ENCODE data around the gene UNC13A. TPM values are rescaled to one million over a fixed set of nuclear protein-coding genes. Genes with fewer than 3 reads are reported as not detected.
"Not testable (repeated sequence)": the region's sequence is repeated elsewhere in the genome, so short reads cannot be mapped to it uniquely, and the experiment has no call there.

UNC13A gene
- total RNA-seq, 2 donors from 2014 or later, result 0.24 to 0.28 TPM

DNA sequence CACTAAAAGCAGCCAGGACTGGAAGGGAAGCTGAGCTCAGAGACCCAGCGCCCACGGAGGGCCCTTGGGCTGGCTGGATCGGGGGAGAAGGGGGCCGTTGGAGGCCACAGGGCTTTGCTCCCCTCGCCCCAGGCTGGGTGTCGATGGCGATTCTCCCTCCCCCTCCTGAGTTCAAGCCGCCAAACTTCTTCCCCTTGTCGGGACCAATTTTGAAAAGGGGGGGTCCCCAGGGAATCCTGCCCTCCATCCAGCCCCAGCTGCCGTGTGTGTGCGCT, 71.5 kb downstream of the UNC13A start:
- DNase-seq (no peak), ATAC-seq (no peak)
- intact Hi-C loops (cut with DNase I, micrococcal nuclease), result no loop called here

DNA sequence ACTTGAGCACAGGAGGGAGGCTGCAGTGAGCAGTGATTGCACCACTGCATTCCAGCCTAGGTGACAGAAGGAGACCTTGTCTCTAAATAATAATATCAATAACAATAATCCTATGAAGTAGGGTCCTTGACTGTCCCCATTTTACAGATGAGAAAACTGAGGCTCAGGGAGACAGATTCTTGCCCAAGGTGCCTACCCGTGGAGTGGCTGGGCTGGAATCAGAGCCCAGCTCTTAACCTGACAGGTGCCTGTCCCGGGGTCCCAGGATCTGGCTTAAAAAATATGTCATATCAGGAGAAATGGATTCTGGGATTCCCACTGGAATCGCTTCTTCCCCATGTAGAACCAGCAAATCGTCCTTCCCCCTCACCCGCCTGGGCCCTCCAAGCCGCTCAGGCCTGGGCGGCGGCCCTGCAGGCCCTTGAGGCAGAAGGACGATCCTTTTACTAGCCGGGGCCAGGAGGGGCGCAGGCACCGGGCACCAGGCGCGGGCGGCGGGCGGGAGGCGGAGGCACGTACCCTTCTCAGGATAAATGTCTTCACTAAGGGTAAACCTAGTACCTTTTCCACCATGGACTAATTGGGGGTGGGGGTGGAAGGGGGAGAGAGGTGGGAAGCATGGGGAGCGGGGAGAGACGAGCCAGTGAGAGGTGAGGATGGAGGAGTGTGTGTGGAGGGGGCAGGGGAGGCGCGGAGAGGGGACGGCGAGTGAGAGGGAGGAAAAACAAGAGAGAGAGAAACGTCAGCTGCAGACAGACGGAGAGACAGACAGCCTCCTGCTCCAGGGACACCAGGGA, 72.1 kb downstream of the UNC13A start:
- DNase-seq (no peak), ATAC-seq (no peak)
- intact Hi-C loops (cut with DNase I, micrococcal nuclease), result no loop called here

DNA sequence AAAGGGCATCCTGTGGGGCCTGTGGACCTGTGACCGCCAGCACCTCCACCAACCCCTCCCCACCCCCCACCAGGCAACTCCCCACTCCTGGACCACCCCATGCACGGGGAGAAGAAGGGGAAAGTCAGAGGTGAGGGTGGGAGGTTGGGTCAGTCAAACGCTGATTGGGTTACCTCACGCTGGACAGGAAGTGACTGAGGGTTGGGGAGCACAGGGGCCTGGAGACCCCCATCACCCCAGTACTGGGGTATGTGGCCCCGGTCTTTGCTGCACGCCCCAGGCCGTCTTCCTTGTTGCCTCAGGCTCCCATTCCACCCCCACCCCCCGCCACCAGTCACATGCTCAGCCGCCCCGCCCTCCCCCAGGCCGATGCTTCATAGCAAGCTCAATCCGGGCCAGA, 73.7 kb downstream of the UNC13A start:
- DNase-seq (no peak), ATAC-seq (no peak)
- intact Hi-C loops (cut with DNase I, micrococcal nuclease), result no loop called here

DNA sequence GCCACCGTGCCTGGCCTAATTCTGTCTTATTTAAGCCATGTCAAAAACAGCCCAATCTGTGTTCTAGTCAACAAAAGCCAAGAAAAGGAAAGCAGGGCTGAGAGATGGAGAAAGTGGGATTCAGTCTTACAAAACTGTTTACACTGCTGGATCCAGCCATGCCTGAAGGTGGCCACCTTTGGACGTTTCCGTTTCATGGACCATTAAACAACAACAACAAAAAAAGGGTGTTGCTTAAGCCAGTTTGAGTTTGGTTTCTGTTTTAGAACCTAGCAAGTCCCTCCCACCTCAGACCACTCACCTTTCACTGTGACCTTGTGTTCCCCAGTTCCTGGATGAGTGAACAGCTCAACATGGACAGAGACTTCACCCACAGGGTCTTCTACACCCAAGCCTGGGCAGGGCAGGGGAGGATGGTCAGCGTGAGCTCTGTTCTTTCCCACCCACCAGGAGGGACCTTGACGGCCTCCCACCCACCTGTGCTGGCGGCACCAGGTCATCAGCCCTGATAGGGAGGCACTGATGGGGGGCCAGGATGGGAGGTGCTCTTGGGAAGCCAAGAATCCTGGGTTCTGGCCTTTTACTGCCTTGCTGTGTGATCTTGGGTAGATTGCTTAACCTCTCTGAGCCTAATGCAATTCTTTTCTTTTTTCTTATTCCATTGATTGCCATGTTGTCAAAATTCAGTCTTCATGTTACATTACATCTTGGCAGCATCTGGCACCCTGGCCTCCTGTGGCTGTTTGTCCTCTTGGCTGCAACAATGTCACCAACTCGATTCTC, 76.5 kb downstream of the UNC13A start:
- DNase-seq (no peak), ATAC-seq (no peak)
- intact Hi-C loops (cut with DNase I, micrococcal nuclease), result no loop called here

DNA sequence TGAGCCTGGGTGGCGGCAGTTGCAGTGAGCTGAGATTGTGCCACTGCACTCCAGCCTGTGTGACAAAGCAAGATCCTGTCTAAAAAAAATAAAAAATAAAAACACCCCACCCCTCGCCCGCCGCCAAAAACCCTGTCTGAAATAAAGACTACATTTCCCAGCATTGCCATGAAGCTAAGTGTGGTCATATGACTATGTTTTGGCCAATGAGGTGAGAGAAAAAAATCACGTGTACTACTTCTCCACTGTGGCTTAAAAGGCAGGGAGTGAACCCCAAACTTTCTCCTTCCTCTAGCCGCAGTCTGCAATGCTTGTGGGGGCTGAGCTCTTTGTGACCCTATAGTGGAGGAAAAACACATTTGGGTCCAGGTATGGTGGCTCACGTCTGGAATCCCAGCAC, 77.8 kb downstream of the UNC13A start:
- DNase-seq (no peak), ATAC-seq (no peak)
- intact Hi-C loops (cut with DNase I, micrococcal nuclease), result no loop called here

DNA sequence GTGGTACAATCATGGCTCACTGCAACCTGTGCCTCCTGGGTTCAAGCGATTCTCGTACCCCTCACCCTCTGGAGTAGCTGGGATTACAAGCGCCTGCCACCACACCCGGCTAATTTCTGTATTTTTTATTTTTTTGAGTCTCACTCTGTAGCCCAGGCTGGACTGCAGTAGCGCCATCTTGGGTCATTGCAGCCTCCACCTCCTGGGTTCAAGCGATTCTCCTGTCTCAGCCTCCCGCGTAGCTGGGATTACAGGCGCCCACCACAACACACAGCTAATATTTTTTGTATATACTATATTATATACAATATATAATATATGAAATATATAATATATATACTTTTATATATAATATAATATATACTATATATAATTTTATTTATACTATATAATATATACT, 80.2 kb downstream of the UNC13A start:
- intact Hi-C loops (cut with DNase I, micrococcal nuclease), result no loop called here
- no peak for ATAC-seq
- no peak for DNase-seq

DNA sequence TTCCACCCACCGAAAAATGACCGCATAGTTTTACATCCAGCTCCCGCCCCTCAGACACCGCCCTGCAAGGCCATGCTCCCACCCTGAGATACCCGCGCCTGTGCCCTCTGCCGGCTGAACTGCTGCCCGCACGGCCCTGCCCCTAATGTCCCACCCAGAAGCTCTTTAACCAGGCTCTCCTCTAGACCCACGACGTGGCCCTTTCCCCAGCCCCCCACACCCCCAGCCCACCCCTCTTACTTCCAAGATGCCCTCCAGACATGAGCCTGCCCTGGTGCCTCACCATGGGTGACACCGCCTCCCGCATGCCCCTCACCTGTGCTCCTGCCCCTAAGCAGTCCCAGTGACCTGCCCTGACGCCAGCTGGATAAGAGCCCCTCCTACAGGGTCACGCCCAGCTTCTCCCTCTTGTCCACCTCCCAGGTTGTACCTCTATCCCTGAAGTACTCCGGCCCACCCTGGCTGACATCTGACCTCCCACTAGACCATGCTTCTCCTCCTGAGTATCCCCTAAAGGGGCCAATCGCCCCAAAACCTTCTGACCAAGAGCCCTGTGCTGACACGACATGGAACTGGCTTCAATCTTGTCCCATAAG, 81.5 kb downstream of the UNC13A start:
- intact Hi-C loops (cut with DNase I, micrococcal nuclease), result no loop called here
- ATAC-seq, result no peak
- DNase-seq, result no peak

DNA sequence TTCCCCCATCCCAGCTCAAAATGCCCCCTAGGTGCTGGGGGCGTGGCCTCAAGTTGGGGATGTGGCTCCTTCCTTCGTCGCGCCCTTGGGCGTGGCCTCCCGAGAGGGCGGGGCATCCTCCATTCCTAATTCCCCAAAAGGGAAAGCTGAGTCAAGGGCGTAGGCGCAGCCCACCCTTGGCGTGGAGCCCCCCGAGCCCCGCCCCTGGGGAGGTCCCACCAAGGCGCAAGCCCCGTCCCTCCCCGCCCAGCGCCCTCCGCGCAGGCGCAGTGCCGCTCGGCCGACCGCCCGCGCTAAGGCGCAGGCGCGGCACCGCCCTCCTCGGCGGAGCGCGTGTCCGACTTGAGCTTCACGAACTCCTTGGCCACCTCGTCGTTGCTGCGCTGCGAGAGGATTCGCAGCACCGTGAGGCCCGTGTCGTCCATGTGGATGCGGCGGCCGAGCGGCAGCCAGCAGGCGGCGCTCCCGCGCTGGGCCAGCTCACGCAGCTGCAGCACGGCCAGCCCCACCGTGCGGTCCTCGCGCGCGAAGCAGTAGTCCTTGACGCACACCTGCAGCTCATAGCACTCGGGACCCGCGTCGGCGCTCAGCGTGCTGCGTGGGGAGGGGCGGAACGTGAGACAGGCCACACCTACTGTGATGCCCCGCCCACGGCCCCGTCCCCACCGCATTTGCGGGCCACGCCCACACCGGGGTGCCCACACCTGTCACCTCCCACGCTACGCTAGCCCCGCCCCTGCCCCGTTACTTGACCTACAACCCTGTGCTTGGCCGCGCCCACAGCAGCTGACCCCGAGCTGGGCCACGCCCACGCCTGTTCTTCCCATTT, 82.2 kb downstream of the UNC13A start:
- DNase-seq, result peak; percentile 67 to 80
- ATAC-seq, result peak; percentile 84
- intact Hi-C loops (cut with DNase I, micrococcal nuclease), result no loop called here

DNA sequence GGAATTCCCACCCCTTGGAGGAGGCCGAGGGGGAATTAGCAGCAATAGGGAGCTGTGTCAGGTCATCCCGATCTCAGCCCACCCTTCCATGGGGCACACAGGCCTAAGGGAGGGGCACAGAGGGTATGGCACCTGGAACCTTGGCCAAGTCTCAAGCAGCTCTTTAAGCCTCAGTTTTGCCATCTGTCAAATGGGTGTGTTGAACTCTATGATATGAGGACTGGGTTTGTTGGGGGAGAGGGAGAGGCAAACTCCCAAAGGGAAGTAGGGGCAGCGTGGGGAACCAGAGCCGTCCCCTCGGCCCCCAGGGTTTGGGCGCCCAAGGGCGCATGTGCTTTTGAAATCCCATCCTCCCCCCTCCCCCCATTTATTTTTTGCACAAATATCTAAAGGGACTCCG, 83.0 kb downstream of the UNC13A start:
- ATAC-seq (no peak), DNase-seq (no peak)
- intact Hi-C loops (cut with DNase I, micrococcal nuclease), result no loop called here

DNA sequence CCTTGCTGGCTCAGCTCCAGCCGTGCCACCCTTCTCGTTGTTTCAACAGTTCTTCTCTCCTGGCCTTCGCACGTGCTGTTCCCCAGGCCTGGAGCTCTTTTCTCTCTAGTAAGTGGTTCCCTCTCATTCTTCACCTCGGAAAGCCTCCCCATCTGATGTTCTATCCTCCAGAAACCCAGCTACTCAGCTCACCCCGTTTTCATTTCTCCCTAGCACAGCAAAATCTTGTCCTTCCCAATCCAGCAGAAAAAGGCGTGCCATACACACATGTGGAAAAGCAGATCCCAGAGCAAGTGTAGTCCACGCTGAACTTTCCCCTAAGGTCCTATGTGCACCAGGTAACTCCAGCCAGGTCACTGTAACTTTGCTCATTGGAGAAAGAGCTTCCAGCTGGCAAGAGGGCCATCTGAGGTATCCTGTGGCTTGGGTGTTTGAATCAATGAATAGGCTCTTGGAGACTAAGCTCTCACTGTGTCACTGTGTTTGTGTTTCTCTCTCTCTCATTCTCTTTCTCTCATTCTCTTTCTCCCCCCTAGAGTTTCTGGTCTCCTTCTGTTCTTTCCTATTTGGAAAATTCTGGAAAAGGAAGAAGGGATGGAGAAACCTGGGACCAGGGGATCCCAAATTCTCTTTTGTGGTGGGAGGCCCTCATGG, 83.7 kb downstream of the UNC13A start:
- ATAC-seq (no peak), DNase-seq (no peak)
- intact Hi-C loops (cut with DNase I, micrococcal nuclease), result no loop called here

DNA sequence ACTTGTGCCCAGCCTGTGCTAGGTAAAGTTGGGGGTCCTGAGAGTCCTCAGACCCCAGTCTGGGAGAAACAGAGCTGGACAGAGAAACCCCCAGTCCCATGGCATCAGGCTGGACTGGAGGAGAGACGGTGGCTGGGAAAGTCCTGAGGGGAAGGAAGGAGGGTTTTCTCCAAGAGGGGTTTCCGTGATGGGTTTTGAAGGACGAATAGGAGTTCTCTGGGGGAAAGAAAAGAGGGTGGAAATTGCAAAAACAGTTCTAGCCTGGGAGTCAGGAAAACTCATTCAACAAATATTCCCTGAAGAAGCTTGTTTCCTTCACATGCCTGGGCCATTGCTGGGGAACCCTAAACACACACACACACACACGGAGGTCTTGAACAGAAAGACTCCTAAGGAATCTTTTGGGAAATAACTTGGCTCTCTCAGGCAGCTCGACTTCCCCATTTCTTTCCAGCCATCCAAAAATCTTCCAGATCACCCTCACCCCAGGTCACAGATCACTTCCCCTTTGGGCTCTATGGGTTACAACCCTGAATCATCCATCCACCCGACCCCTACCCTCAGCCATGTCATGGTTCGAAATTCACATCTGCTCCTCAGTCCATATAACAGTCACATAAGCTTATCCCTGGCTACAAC, 85.2 kb downstream of the UNC13A start:
- intact Hi-C loops (cut with DNase I, micrococcal nuclease), result no loop called here
- ATAC-seq, result no peak

DNA sequence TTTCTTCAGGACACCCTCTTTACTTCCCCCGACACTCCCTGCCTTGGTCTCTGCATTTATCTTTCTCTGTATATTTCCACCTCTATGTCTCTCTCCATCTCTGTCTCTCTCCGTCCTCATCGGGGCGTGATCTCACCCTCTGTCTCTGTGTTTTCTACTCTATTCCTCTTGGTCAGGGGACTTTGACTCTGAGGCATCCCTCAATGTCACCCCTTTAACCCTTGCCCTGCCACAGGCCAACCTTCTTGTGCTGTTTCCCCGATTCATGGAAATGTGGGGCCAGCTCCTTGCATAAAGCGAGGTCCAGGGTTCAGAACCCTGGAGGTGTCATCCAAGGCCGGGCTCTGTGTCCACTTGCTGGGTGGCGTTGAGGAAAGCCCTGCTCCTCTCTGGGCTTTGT, 85.9 kb downstream of the UNC13A start:
- no peak for ATAC-seq
- no peak for DNase-seq
- intact Hi-C loops (cut with DNase I, micrococcal nuclease), result no loop called here

More for the DNA sequence above, 85.2 kb downstream of the UNC13A start:
- DNase-seq, result no peak

DNA sequence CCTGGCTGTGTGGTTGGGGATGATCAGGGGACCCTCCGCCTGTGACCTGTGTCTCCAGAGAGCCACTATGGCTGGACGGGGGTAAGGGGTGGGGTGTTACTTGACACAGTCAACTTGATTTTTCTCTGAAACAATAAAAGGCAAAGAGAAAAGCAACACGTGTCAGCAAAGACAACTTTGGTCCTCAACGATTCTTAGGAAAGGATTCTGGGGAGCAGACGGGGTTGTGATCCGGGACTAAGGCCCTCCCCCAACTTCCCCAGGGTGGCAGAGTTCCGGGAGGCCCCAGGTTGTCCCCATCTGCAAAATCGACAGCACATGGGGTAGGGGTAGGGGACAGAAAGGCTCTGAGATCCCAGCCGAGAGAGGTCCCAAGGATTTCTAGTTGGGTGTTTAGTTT, 86.5 kb downstream of the UNC13A start:
- DNase-seq, result no peak
- ATAC-seq, result no peak
- intact Hi-C loops (cut with DNase I, micrococcal nuclease), result no loop called here

DNA sequence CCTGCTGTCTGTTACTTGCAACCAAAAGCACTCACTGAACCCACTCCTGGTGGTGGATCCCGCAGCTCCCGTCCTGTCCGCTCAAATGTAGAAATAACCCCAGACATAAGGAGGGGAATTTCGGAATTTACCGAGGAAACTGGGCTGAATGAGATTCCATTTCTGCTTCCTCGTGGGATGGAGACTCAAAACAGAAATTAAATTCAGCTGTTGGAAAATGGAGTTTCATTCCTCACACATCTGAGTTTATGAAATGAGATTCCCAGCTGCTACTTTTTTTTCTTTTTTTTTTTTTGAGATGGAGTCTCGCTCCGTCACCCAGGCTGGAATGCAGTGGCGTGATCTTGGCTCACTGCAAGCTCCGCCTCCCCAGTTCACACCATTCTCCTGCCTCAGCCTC, 88.4 kb downstream of the UNC13A start:
- DNase-seq, result no peak
- ATAC-seq, result no peak
- intact Hi-C loops (cut with DNase I, micrococcal nuclease), result no loop called here

DNA sequence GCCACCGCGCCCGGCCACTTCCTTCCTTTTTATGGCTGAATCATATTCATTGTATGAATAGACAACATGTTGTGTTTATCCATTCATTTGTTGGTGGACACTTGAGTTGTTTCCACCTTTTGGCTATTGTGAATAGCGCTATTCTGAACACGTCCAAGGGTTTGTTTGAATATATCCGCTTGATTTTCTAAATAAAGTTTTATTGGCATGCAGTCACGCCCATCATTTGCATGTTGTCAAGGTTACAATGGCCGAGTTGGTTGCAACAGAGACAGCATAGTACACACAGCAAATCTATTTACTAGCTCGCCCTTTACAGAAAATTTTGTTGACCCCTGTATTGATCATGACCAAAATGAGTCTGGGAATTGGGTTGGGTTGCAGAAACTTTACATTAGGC, 89.2 kb downstream of the UNC13A start:
- ATAC-seq (no peak), DNase-seq (no peak)
- intact Hi-C loops (cut with DNase I, micrococcal nuclease), result no loop called here

DNA sequence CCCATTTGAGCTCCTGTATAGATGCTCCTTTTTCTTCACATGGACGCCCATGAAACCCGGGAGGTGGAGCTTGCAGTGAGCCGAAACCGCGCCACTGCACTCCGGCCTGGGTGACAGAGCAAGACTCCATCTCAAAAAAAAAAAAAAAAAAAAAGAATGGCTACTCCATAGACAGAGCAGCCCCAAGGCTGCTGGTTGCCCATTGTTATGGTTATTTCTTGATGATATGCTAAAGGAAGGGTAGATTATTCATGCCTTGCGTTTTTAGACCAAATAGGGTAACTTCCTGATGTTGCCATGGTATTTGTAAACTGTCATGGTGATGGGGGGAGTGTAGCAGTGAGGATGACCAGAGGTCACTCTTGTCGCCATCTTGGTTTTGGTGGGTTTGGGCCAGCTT, 90.1 kb downstream of the UNC13A start:
- ATAC-seq; DNase-seq; intact Hi-C loops (cut with DNase I, micrococcal nuclease): not testable (repeated sequence)

DNA sequence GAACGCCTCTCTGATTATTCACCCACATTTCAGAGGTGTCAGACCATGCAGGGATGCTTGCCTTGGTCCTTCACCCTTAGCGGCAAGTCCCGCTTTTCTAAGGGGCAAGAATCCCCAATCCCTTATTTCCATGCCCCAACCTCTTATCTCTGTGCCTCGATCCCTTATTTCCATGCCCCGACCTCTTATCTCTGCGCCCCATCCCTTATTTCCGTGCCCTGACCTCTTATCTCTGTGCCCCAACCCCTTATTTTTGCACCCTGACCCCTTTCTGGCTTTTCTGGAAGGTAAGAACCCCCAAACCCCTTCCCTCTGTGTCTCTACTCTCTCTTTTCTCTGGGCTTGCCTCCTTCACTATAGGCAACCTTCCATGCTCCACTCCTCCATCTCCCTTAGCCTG, 93.9 kb downstream of the UNC13A start:
- intact Hi-C loops (cut with DNase I, micrococcal nuclease); ATAC-seq; DNase-seq: not testable (repeated sequence)

DNA sequence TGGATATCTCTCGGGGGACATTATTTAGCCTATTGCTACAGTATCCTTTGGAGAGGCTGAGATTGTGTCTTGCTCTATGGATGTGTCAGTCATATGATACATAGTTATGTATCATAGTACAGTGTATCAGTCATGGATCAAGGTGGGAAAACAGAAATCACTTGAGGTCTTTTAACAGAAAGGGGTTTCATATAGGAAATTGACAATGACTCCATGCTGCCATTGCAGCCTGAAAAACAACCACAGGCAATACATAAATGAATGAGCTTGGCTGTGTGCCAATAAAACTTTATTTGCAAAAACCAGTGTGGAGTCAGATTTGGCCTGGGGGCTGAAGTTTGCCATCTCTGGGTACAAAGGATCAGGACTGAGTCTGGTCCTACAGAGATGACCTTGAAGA, 97.3 kb downstream of the UNC13A start:
- DNase-seq (no peak), ATAC-seq (no peak)
- intact Hi-C loops (cut with DNase I, micrococcal nuclease), result no loop called here

Data from left colon (tissue), 2 donors.